AML-193 (cell line): ENCODE data around the gene COL27A1.

Experiments
- DNase-seq, 2 experiments: peaks; one replicate each; lab custom pipeline; 2025; lab: John Stamatoyannopoulos, UW

Gene COL27A1

GRCh38 chr9:114288193-114289091, 133.1 kb downstream of the COL27A1 start:
- DNase-seq, result no peak

- no peak for DNase-seq
Measured at GRCh38 chr9:114289106-114289505, 133.8 kb downstream of the COL27A1 start.

- DNase-seq, result no peak
Measured at GRCh38 chr9:114289571-114290481, 134.5 kb downstream of the COL27A1 start.

GRCh38 chr9:114290561-114290986, 135.2 kb downstream of the COL27A1 start:
- no peak for DNase-seq

- DNase-seq, result peak; percentile 17 to 31
Measured at GRCh38 chr9:114291064-114291474, 135.7 kb downstream of the COL27A1 start.

- DNase-seq, result no peak
Measured at GRCh38 chr9:114291886-114292590, 136.7 kb downstream of the COL27A1 start.

GRCh38 chr9:114294664-114295063, 139.3 kb downstream of the COL27A1 start:
- DNase-seq, result no peak

GRCh38 chr9:114296338-114296737, 141.0 kb downstream of the COL27A1 start:
- DNase-seq, result no peak

GRCh38 chr9:114299286-114300152, 144.2 kb downstream of the COL27A1 start:
- DNase-seq, result no peak

- no peak for DNase-seq
Measured at GRCh38 chr9:114300153-114300845, 145.0 kb downstream of the COL27A1 start.

GRCh38 chr9:114300846-114301797, 145.8 kb downstream of the COL27A1 start:
- no peak for DNase-seq

- no peak for DNase-seq
Measured at GRCh38 chr9:114301798-114302565, 146.6 kb downstream of the COL27A1 start.

- no peak for DNase-seq
Measured at GRCh38 chr9:114302727-114303126, 147.4 kb downstream of the COL27A1 start.

- no peak for DNase-seq
Measured at GRCh38 chr9:114303571-114303970, 148.2 kb downstream of the COL27A1 start.

- DNase-seq, result no peak
Measured at GRCh38 chr9:114303977-114304376, 148.6 kb downstream of the COL27A1 start.

GRCh38 chr9:114304416-114305188, 149.3 kb downstream of the COL27A1 start:
- DNase-seq, result no peak

- DNase-seq, result no peak
Measured at GRCh38 chr9:114307899-114308267, 152.5 kb downstream of the COL27A1 start.
